Hepatocyte (in vitro differentiated cells): ENCODE measurements around the gene GTF2F1. TPM values are rescaled to one million over a fixed set of nuclear protein-coding genes. Genes with fewer than 3 reads are reported as not detected.

Experiments used
- DNase-seq: peaks from one replicate; pipeline ENCODE4 v3.0.0-alpha.2; 2016; ENCODE audit warnings: low spot score
- H2AFZ ChIP-seq: fragments of 200-600 bp; sonication (generic); 2 replicates; pipeline ENCODE4 v1.6.0; 2016; ENCODE audit warnings: antibody characterized with exemption, mild to moderate bottlenecking
- H3K27ac ChIP-seq: fragments of 200-600 bp; sonication (generic); 2 replicates; pipeline ENCODE4 v1.5.1; 2016; ENCODE audit warnings: mild to moderate bottlenecking
- H3K27me3 ChIP-seq: fragments of 200-600 bp; sonication (generic); 2 replicates; pipeline ENCODE4 v1.6.1; 2016
- H3K36me3 ChIP-seq: fragments of 200-600 bp; sonication (generic); replicated peaks from 2 replicates; pipeline ENCODE4 v1.5.1; 2016; ENCODE audit warnings: low read depth; ENCODE audit not compliant: insufficient read depth
- H3K4me1 ChIP-seq: fragments of 200-600 bp; sonication (generic); 2 replicates; pipeline ENCODE4 v1.5.1; 2016; ENCODE audit warnings: mild to moderate bottlenecking, moderate library complexity; ENCODE audit not compliant: insufficient read depth
- H3K4me2 ChIP-seq: fragments of 200-600 bp; sonication (generic); 2 replicates; pipeline ENCODE4 v1.6.0; 2016
- H3K4me3 ChIP-seq: fragments of 200-600 bp; sonication (generic); 2 replicates; pipeline ENCODE4 v1.5.1; 2016; ENCODE audit warnings: mild to moderate bottlenecking
- H3K79me2 ChIP-seq: fragments of 200-600 bp; sonication (generic); 2 replicates; pipeline ENCODE4 v1.6.0; 2017; ENCODE audit warnings: mild to moderate bottlenecking
- H3K9me2 ChIP-seq: fragments of 200-600 bp; sonication (generic); replicated peaks from 2 replicates; pipeline ENCODE4 v1.6.0; 2017; ENCODE audit warnings: mild to moderate bottlenecking; ENCODE audit not compliant: insufficient read depth
- H3K9me3 ChIP-seq: fragments of 200-600 bp; sonication (generic); 2 replicates; pipeline ENCODE4 v1.5.1; 2016; ENCODE audit warnings: low read depth, mild to moderate bottlenecking
- H4K20me1 ChIP-seq: fragments of 200-600 bp; sonication (generic); 2 replicates; pipeline ENCODE4 v1.6.0; 2016; ENCODE audit warnings: mild to moderate bottlenecking; ENCODE audit not compliant: insufficient read depth, poor library complexity, severe bottlenecking
- EZH2 ChIP-seq: fragments of 200-600 bp; sonication (generic); IDR thresholded peaks from 2 replicates; pipeline ENCODE4 v1.6.1; 2016; ENCODE audit warnings: antibody characterized with exemption, mild to moderate bottlenecking, borderline replicate concordance
- EZH2phosphoT487 ChIP-seq: fragments of 200-600 bp; sonication (generic); IDR thresholded peaks from one replicate; pipeline ENCODE4 v1.6.1; 2018; ENCODE audit warnings: antibody characterized with exemption, mild to moderate bottlenecking, low read depth, moderate library complexity; ENCODE audit not compliant: unreplicated experiment, severe bottlenecking
- WGBS: methylation state at CpG from one replicate; pipeline ENCODE4 v1.1.6; 2016; ENCODE audit warnings: low lambda C conversion rate; ENCODE audit errors: missing lambda C conversion rate; 5-methylcytosine and 5-hydroxymethylcytosine counted together
- polyA plus RNA-seq: library from polyadenylated mRNA; unstranded; fragments of >200 nt; fragmentation: Nextera tagmentation; extraction: Ambion mirVana; gene quantifications from 2 replicates; pipeline ENCODE4 v1.2.1, GENCODE V29; 2016
- total RNA-seq: library from RNA; depleted of rRNA; stranded (reverse); fragments of >200 nt; gene quantifications from 2 replicates; pipeline ENCODE4 v1.2.3, GENCODE V29; 2014
- TF ChIP-seq, protein P1 (sequence below): fragments of 200-600 bp; sonication (generic); IDR thresholded peaks from 2 replicates; pipeline ENCODE4 v1.5.1; 2016; ENCODE audit warnings: antibody characterized with exemption, mild to moderate bottlenecking; ENCODE audit not compliant: poor library complexity

GTF2F1 gene
- total and polyA plus RNA-seq, 2 experiments from 2014 or later = 44.6 to 47.5 TPM

DNA sequence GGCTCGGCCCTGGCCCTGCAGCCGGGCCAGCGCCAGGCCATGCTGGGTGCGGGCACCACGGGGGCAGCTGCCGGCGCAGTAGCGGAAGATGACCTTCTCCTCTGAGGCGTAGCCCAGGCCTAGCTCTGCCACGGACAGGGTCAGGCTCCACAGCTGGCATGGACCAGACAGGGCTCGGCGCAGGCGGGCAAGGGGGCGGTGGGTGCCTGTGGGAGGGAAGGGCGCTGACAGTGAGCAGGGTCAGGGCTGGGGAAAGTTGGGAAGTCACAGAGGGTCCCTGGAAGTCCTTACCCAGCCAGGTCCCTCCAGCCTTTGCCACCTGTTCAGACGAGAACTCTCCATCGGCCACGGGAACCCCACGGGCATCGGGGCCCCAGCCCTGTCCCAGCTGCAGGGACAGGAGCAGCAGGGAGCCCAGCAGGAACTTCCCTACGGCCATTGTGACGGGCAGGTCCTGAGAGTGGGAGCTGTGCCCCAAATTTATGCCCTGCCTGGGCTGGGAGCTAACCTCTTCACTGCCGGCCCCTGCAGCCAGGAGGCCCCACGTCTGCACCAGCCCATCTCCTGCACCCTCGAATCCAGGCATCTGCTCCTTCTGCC is 17.5 kb downstream of the GTF2F1 start, which contains the start of gene PSPN:
TSS of gene PSPN (minus strand) at position 523 of the 600 bp plus-strand sequence. CDS start at position 439, 84 bp downstream.
- H3K4me1 ChIP-seq = peaks cover 5% of the 10 kb centered on the region
- no peaks in the 10 kb centered on the region for H3K9me2 ChIP-seq
- no peak within 1 kb of the TSS for H2AFZ ChIP-seq
- H3K4me2 ChIP-seq = no peak within 1 kb of the TSS
- no peak within 1 kb of the TSS for H3K27ac ChIP-seq
- WGBS = 91% methylated on average over 22 of the region's 25 CpGs
- no peaks in the 10 kb centered on the region for H3K27me3 ChIP-seq
- H3K4me3 ChIP-seq = no peak within 1 kb of the TSS
- DNase-seq = no peak
- no peaks in the 10 kb centered on the region for H3K9me3 ChIP-seq
- H4K20me1 ChIP-seq = no peaks in the 10 kb centered on the region
- no peaks in the 10 kb centered on the region for H3K36me3 ChIP-seq
- TF ChIP-seq EZH2phosphoT487 (no peak), EZH2 (no peak)
- TF ChIP-seq, protein P1, sequence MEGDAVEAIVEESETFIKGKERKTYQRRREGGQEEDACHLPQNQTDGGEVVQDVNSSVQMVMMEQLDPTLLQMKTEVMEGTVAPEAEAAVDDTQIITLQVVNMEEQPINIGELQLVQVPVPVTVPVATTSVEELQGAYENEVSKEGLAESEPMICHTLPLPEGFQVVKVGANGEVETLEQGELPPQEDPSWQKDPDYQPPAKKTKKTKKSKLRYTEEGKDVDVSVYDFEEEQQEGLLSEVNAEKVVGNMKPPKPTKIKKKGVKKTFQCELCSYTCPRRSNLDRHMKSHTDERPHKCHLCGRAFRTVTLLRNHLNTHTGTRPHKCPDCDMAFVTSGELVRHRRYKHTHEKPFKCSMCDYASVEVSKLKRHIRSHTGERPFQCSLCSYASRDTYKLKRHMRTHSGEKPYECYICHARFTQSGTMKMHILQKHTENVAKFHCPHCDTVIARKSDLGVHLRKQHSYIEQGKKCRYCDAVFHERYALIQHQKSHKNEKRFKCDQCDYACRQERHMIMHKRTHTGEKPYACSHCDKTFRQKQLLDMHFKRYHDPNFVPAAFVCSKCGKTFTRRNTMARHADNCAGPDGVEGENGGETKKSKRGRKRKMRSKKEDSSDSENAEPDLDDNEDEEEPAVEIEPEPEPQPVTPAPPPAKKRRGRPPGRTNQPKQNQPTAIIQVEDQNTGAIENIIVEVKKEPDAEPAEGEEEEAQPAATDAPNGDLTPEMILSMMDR = no peak
- peaks cover 3% of the 10 kb centered on the region for H3K79me2 ChIP-seq

DNA sequence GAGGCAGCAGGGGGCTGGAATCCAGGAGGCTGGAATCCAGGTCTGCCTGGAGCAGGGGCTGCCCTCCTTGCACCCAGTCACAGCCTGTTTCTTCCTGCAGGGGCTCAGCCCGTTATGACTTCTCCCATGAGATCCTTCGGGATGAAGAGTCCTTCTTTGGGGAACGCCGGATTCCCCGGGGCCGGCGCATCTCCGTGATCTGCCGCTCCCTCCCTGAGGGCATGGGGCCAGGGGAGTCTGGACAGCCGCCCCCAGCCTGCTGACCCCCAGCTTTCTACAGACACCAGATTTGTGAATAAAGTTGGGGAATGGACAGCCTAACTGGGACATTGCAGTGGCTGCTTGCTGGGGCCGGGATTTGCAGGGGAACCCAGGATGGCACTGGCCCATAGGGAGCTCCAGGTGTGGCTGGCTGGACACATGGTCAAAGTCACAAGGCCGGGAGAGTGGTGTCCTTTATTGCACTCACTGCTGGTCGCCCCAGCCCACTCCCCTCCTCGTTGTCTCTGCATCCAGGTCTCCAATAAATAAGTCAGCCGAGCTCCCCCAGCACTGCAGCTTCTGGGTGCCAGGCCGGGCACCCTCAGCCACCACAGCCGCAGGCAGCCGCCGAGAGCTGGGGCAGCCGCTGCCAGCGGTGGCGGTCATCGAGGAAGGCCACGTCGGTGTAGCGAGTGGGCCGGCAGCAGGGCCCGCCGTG is 18.1 kb downstream of the GTF2F1 start:
- Histone ChIP-seq H3K4me3 (no peak overlapping the region), H3K36me3 (no peaks in the 10 kb centered on the region), H3K4me2 (no peak overlapping the region), H3K9me2 (no peaks in the 10 kb centered on the region), H3K27ac (no peak overlapping the region), H3K27me3 (no peaks in the 10 kb centered on the region), H4K20me1 (no peaks in the 10 kb centered on the region), H2AFZ (no peak overlapping the region), H3K9me3 (no peaks in the 10 kb centered on the region), H3K4me1 (peaks cover 5% of the 10 kb centered on the region), H3K79me2 (peaks cover 3% of the 10 kb centered on the region)
- 95% methylated on average over 24 of the region's 29 CpGs for WGBS
- TF ChIP-seq, protein P1 = no peak
- TF ChIP-seq EZH2phosphoT487 (no peak), EZH2 (no peak)
- no peak for DNase-seq

DNA sequence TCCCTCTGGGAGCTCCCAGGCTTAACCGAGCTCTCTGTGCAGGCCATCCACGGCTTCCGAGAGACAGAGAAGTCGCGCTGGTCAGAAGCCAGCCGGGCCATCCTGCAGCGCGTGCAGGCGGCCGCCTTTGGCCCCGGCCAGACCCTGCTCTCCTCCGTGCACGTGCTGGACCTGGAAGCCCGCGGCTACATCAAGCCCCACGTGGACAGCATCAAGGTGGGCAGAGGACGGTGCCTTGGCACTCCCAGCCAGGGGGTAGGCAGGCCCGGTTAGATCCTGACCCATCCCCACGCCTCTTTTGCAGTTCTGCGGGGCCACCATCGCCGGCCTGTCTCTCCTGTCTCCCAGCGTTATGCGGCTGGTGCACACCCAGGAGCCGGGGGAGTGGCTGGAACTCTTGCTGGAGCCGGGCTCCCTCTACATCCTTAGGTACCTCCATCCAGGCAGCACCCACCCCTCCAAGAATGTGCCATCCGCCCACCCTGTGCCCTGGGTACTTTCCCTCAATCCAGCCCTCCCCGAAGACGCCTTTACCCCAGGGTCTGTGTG is 18.7 kb downstream of the GTF2F1 start:
- TF ChIP-seq EZH2phosphoT487 (no peak), EZH2 (no peak)
- Histone ChIP-seq H3K27me3 (no peaks in the 10 kb centered on the region), H3K79me2 (peaks cover 3% of the 10 kb centered on the region), H3K27ac (peak overlapping the region; percentile 67), H3K4me2 (peak overlapping the region; percentile 80), H3K4me1 (peaks cover 5% of the 10 kb centered on the region), H3K4me3 (no peak overlapping the region), H3K9me3 (no peaks in the 10 kb centered on the region), H4K20me1 (no peaks in the 10 kb centered on the region), H2AFZ (no peak overlapping the region), H3K9me2 (no peaks in the 10 kb centered on the region), H3K36me3 (no peaks in the 10 kb centered on the region)
- no peak for DNase-seq
- WGBS = 90% methylated on average over 29 of the region's 29 CpGs

DNA sequence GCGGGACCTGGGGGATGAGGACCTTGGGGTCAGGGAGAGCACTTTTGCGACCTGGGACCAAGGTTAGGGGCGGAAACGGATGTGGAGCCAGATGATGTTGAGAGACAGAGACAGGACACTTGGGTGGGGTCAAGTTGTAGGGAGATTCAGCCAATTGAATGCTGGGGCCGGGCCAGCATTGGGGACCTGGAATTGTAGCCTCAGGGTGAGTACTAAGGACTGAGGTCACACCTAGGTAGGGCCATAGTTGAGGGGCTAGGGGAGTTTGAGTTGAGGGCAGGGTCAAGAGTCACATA is 19.2 kb downstream of the GTF2F1 start:
- Histone ChIP-seq H2AFZ (no peak overlapping the region), H3K27me3 (no peaks in the 10 kb centered on the region), H3K4me2 (peak overlapping the region; percentile 80), H4K20me1 (no peaks in the 10 kb centered on the region), H3K9me2 (no peaks in the 10 kb centered on the region), H3K4me3 (peak overlapping the region; percentile 0), H3K9me3 (no peaks in the 10 kb centered on the region), H3K36me3 (no peaks in the 10 kb centered on the region), H3K27ac (peak overlapping the region; percentile 67), H3K79me2 (peaks cover 3% of the 10 kb centered on the region), H3K4me1 (peaks cover 5% of the 10 kb centered on the region)
- TF ChIP-seq, protein P1 = no peak
- TF ChIP-seq EZH2phosphoT487 (no peak), EZH2 (no peak)
- 28% methylated on average over 5 of the region's 5 CpGs for WGBS
- no peak for DNase-seq
